Effector memory CD8-positive, alpha-beta T cell (primary cell): ENCODE measurements around the gene S100PBP.
A peak's percentile ranks its signal among the peaks of the same experiment; 100 is the strongest.
"Not testable (repeated sequence)": the region's sequence is repeated elsewhere in the genome, so short reads cannot be mapped to it uniquely, and the experiment has no call there.

Experiments used
- ATAC-seq: fragments of 150-1000 bp; cut with Tn5 transposase; replicated peaks from 2 replicates; pipeline ENCODE4 v1.10.0; 2021; ENCODE audit warnings: mild to moderate bottlenecking, moderate library complexity
- DNase-seq, 3 experiments: peaks; one replicate each; pipeline ENCODE4 v3.0.0; 2021
- H3K27ac Mint-ChIP-seq, 2 donors: one replicate each; pipeline ENCODE4 v1.8.0; 2022; ENCODE audit warnings: mild to moderate bottlenecking in 2 of 2, mixed read lengths in 2 of 2, moderate library complexity in 2 of 2
- H3K27me3 Mint-ChIP-seq, 2 donors: one replicate each; pipeline ENCODE4 v1.8.0; 2022; ENCODE audit warnings: mixed read lengths in 2 of 2
- H3K36me3 Mint-ChIP-seq: one replicate; pipeline ENCODE4 v1.8.0; 2022; ENCODE audit warnings: mild to moderate bottlenecking, moderate library complexity, mixed read lengths; ENCODE audit not compliant: insufficient read depth
- H3K4me1 Mint-ChIP-seq, 2 donors: one replicate each; pipeline ENCODE4 v1.8.0; 2022; ENCODE audit warnings: low read depth in 2 of 2, mixed read lengths in 2 of 2
- H3K4me3 Mint-ChIP-seq, 2 donors: one replicate each; pipeline ENCODE4 v1.8.0; 2022; ENCODE audit warnings: mild to moderate bottlenecking in 2 of 2, mixed read lengths in 2 of 2, moderate library complexity in 2 of 2
- H3K9me3 Mint-ChIP-seq, 2 donors: one replicate each; pipeline ENCODE4 v1.8.0; 2022; ENCODE audit warnings: mixed read lengths in 2 of 2

The S100PBP gene

DNA sequence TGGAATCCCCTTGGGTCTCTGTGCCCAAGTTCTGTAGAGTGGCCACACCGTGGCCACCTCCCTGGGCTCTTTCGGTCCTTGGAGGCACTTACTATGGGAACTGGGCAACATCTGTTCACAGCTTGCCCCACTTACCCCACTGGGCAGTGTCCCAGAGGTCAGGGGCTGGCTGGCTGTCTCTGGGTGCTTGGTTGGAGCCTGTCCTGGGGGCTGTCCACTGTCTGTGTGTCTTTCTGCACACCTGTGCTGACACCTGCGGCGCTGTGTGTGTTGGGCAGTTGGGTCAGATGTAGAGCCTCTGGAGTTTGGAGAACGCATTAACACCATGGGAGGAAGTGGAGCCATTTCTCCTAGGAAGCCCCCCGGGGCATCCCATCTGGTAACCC, 85.1 kb downstream of the S100PBP start:
- Mint-ChIP-seq H3K27me3 (peaks cover 37 to 58% of the 10 kb centered on the region in 2 donors), H3K4me1 (peaks cover 4 to 11% of the 10 kb centered on the region in 2 donors), H3K4me3 (peak overlapping the region; percentile 79 to 80), H3K9me3 (no peaks in the 10 kb centered on the region), H3K27ac (no peak overlapping the region), H3K36me3 (no peaks in the 10 kb centered on the region)
- ATAC-seq = no peak
- DNase-seq = no peak

DNA sequence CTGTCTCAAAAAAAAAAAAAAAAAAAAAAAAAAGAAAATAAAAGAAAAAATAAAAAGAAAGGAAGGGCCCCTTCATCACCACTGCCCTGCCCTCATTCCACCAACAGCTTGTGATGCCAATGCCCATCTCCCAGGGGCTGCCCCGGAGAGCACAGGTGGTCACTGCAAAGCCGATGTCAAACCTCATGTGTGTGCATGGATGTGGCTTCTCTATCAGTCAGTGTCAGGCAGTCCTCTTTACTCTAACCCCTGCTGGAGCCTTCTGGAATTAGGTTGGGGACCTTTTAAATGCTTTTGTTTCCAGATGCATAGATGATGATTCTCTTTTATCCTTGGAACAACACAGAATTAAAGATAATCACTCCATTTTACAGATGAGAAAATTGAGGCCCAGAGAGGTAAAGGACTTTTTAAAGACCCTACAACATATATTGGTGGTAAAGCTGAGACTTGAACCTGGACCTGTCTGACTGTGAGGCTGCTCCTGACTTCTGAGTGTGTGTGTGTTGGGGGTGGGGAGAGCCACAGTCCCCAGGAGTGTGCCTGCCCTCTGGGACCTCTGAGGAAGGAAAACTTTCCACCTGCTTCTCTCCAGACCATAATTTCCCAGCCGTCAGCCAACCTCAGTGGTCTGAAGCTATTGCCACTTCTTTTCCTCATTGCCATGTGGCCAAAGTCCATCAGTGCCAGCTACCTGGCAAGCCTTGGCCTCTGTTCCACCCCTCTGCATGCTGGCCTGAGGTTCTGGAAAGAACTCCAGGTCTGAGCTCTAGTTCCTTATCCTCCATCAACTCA, 86.7 kb downstream of the S100PBP start:
- ATAC-seq = no peak
- H3K27ac Mint-ChIP-seq = no peak overlapping the region
- peaks cover 4 to 11% of the 10 kb centered on the region in 2 donors for H3K4me1 Mint-ChIP-seq
- no peaks in the 10 kb centered on the region for H3K36me3 Mint-ChIP-seq
- H3K9me3 Mint-ChIP-seq = no peaks in the 10 kb centered on the region
- DNase-seq = no peak
- peaks cover 23 to 41% of the 10 kb centered on the region in 2 donors for H3K27me3 Mint-ChIP-seq
- H3K4me3 Mint-ChIP-seq = no peak overlapping the region

DNA sequence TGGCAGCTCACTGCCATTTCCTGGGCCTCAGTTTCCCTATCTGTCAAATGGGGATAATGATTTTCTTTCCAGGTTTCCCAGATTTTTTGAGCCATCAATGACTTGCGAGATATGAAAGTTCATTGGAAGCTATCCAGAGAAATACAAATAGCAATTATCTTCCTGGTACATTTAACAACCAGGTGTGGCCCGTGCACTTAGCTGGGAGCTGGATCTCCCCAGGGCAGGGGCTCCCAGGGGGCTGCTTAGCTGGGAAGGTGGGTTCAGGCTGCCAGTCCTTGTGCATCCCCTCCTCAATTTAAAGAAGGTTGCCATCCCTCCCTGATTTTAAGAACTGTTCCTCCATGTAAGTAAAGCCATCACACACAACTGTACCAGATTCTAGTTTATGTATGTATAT, 87.3 kb downstream of the S100PBP start:
- Mint-ChIP-seq H3K36me3 (no peaks in the 10 kb centered on the region), H3K27ac (no peak overlapping the region), H3K9me3 (no peaks in the 10 kb centered on the region), H3K4me3 (no peak overlapping the region), H3K27me3 (peaks cover 20 to 35% of the 10 kb centered on the region in 2 donors), H3K4me1 (peaks cover 4 to 11% of the 10 kb centered on the region in 2 donors)
- no peak for ATAC-seq
- DNase-seq = no peak

DNA sequence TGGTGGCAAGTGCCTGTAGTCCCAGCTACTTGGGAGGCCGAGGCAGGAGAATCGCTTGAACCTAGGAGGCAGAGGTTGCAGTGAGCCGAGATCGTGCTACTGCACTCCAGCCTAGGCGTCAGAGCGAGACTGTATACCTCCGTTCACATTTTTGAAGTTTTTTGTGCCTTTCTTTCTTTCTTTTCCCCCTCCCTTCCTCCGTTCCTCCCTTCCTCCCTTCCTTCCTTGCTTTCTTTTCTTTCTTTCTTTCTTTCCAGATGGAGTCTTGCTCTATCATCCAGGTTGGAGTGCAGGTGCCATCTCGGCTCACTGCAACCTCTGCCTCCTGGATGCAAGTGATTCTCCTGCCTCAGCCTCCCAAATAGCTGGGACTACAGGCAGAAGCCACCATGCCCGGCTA, 88.1 kb downstream of the S100PBP start:
- H3K4me1 Mint-ChIP-seq, H3K27ac Mint-ChIP-seq, DNase-seq, H3K36me3 Mint-ChIP-seq, H3K9me3 Mint-ChIP-seq, ATAC-seq, H3K4me3 Mint-ChIP-seq: not testable (repeated sequence)
- H3K27me3 Mint-ChIP-seq = peaks cover 17 to 27% of the 10 kb centered on the region in 2 donors

DNA sequence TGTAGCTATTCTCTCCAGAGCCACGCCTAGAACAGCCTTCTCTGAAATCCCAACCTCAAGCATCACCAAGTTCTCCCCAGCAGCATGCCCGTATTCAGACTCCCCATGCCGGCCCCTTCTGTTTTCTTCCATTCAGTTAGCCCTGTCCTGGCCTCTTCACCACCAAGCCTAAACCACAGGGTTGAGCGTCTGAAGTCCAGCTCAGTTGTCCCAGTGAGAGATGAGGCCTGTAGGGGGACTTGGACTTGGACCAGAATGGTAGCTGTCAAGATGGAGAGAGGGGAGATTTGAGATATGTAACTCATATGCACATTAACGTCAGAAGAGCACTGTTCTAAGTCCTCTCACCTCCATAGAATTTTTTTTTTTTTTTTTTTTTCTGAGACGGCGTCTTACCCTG, 89.2 kb downstream of the S100PBP start:
- Mint-ChIP-seq H3K27ac (no peak overlapping the region), H3K4me1 (peaks cover 0 to 4% of the 10 kb centered on the region in 2 donors), H3K36me3 (no peaks in the 10 kb centered on the region), H3K9me3 (no peaks in the 10 kb centered on the region), H3K4me3 (no peak overlapping the region), H3K27me3 (peaks cover 12 to 17% of the 10 kb centered on the region in 2 donors)
- DNase-seq (no peak), ATAC-seq (no peak)

DNA sequence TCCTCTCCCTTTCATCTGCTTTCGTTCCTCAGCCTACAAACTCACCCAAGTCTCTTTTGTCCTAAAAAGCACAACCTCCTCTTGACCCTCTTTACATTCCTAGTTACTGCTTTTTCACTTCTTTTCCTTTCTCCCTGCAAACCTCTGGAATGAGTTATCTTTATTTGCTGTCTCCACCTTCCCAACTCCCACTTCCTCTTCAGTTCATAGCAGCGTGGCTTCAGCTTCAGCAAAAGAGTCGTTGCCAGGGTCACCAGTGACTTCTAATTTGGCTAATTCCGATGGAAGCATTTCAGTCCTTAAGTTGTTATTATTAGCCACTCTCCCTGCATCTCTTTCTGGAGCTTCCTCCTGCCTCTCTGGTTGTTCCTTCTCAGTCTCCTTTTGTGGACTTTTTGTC, 90.0 kb downstream of the S100PBP start:
- no peak overlapping the region for H3K4me3 Mint-ChIP-seq
- H3K36me3 Mint-ChIP-seq = no peaks in the 10 kb centered on the region
- no peaks in the 10 kb centered on the region for H3K9me3 Mint-ChIP-seq
- DNase-seq = no peak
- no peak overlapping the region for H3K27ac Mint-ChIP-seq
- ATAC-seq = no peak
- H3K4me1 Mint-ChIP-seq = no peaks in the 10 kb centered on the region
- H3K27me3 Mint-ChIP-seq = peaks cover 4 to 9% of the 10 kb centered on the region in 2 donors
